Measurements from ENCODE around the gene BAX.

Gene BAX

GRCh38 chr19:48963371-48964204 lies 8.9 kb downstream of the BAX start:
- DNase-seq (ENCODE audit: low read depth) = peak; percentile 60

DNA sequence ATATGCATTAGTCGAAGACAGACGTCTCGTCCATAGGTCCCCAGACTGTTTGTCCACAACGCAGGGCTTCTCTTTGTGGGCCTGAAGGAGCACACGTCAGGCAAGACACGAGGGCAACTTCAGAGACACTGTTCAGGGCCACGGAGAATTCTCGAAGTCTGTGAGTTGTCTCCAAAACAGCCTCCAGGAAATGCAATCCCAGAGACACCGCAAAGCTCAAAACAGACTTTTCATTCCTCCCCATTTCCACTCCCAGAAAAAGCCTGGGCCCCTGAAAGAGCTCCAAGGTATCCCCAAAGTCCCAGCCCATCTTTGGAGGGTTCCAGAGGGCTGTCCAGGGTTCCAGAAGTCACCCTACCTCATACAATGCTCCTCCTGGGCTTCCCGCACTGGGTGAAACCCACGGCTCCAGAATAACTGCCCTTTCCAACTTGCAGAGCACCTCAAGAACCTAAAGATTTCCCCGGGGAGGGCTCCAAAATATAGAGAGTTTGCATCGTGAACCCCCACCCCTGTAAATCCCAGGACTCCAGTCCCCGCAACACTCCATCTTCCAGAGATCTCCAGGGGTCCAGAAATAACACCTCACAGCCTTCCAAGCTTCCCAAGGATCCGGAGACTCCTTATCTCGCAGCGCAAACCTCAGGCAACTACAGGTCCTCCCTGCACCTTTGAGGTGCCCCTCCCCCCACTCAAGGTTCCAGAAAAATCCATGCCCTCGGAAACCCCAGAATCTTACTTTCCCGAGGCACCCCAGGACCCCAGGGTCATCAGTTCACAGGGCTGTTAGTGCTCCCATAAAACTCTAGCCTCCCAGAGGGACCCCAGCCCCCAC lies 9.7 kb downstream of the BAX start:
- DNase-seq (ENCODE audit: low read depth) = no peak

- peak; percentile 87 for DNase-seq (ENCODE audit: low read depth)
Measured at GRCh38 chr19:48965040-48965805, 10.5 kb downstream of the BAX start, which contains the start of gene FTL. FTL (plus strand) TSS chr19:48965309; CDS start chr19:48965508, 199 bp downstream.

GRCh38 chr19:48965806-48966540 lies 11.3 kb downstream of the BAX start:
- DNase-seq (ENCODE audit: low read depth) = peak; percentile 85

GRCh38 chr19:48966541-48967345 lies 12.1 kb downstream of the BAX start:
- no peak for DNase-seq (ENCODE audit: low read depth)

GRCh38 chr19:48967346-48968178 lies 12.9 kb downstream of the BAX start:
- DNase-seq (ENCODE audit: low read depth) = no peak

DNA sequence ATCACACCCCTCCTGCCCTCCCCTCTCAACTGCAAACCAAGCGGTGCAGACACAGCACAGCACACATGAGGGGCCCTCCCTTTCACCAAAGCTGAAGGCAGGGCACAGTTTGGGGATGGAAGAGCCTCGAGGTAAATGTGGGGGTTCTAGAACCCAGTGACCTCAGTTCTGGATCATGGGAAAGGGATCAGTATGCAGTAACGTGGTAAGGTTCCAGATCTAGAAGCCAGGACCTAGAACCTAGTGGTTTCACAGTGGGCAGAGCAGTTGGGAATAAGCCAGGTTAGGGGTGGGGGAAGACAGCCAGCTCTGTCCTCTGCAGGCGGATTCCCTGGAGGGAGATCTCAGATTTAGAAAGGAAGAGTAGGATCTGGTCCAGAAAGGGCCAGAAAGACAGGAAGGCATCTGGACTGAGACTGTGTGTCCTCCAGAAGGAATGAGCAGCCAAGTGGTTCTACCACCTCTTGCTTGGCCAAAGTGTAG lies 13.5 kb downstream of the BAX start:
- DNase-seq (ENCODE audit: low read depth) = no peak

GRCh38 chr19:48968813-48969218 lies 14.1 kb downstream of the BAX start:
- no peak for DNase-seq (ENCODE audit: low read depth)

DNA sequence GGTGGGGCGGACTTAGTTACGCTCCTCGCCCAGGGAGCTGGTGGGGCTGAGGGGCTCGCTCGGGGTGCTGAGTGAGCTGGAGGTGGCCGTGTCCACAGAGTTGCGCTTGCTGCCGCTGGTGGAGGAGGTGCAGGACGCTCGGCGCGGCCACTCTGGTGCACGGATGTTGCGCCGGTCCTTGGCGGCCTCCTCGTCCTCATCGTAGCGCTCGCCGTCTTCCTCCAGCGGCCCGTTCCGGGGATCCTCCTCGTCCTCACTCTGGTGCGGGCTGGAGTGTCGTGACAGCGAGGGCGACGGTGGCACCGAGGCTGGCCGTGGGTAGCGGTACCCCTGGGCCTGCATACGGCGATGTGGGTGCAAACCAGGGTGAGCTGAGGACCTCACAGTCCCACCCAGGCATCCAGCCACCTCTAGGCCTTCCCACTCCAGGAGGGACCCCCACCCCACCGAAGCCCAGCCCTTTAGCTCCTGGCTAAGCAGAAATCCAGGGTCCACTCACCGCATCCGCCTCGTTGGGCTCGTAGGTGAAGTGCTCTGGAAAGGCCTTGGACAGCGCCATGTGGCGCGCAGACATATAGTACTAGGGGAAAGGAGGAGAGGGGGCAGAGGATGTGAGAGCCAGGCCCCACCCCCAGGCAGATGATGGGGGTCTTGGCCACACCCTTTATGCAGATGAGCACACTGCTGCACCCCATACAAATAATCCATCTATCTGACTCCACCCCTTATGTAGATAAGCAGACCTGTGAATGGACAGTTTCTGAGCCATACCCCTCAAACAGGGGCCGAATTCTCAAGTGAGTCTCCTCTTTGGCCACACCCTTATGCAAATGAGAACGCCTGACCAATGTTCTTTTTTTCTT lies 14.8 kb downstream of the BAX start:
- DNase-seq (ENCODE audit: low read depth) = no peak

DNA sequence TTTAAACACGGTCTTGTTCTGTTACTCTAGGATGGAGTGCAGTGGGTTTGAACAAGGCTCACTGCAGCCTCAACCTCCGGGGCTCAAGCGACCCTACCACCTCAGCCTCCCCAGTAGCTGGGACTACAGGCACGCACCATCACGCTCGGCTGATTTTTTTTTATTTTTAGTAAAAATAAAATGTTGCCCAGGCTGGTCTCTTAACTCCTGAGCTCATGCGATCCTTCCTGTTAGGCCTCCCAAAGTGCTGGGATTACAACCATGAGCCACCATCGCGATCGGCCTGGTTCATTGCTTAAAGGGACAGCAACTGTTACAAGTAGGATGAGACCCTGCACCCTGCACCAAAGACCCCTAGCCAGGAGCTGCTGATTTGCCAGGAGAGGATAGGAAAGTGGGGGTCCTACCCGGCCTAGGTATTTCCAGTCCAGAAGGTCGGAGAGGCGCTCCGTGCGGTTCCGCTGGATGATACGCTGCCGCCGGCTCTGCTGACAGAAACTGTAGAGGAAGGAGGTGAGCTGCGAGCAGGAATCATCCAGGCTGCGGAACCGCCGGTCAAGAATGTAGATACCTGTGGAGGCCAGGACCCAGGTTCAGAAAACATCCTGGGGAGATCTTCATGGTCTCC lies 15.6 kb downstream of the BAX start:
- DNase-seq (ENCODE audit: low read depth) = no peak

DNA sequence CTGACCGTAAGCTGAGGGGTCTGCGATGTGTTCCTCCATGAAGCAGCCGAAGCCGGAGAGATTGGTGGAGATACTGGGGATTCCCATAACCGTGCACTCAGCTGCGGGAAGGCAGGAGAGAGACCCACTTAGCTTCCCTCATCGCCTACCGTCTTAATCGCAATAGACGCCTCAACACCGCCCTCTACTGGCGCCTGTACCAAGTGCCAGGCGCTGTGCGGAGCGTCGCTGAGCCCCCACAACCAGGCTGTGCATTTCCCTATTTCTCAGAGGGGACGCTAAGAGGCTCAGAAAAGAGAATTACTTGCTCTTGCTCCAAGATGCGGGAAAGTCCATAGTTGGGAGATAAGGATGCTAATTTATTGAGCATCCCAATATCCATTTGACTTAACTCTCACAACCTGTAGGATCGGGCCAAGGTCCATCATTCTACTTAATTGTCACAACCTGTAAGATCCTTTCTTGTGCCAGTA lies 16.3 kb downstream of the BAX start:
- peak; percentile 75 for DNase-seq (ENCODE audit: low read depth)

- no peak for DNase-seq (ENCODE audit: low read depth)
Measured at GRCh38 chr19:48975947-48976847, 21.5 kb downstream of the BAX start.

- DNase-seq (ENCODE audit: low read depth) = no peak
Measured at GRCh38 chr19:48977061-48977460, 22.4 kb downstream of the BAX start.

DNA sequence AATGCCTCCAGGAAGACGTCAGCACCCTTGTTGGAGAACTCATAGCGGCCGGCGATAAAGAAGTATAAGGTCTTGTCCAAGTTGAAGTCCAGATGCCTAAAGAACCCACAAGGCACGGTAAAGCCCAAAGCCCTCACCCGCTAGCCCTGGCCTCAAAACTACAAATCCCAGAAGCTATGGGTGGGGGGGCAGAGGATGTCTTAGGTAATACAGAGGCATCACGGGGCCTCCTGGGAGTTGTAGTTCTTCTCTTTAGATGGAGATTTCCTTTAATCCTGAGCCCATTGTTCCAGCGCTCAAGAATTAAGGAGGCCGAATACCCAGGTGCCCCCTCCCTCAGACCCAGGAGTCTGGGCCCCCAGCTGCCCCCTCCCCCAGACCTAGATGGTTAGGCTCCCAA lies 27.6 kb downstream of the BAX start:
- DNase-seq (ENCODE audit: low read depth) = no peak

DNA sequence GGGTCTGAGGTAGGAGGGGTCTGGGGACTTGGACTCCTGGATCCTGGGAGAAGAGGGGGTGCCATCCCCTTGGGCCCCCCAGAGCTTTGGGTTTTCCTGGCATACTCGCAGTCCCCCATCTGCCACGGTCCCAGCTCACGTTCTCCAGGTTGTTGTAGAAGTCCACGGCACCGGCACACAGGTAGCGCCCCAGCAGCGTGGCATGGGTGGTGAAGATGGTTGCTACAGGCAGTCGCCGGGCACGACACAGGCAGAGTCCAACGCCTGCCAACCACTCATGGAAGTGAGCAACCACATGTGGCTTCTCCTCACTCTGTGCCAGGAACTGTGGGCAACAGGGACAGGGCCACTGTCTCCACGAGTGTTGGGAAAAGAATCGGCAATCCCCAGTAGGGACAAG lies 31.0 kb downstream of the BAX start:
- DNase-seq (ENCODE audit: low read depth) = no peak

GRCh38 chr19:48986211-48986610 lies 31.5 kb downstream of the BAX start:
- DNase-seq (ENCODE audit: low read depth) = no peak

DNA sequence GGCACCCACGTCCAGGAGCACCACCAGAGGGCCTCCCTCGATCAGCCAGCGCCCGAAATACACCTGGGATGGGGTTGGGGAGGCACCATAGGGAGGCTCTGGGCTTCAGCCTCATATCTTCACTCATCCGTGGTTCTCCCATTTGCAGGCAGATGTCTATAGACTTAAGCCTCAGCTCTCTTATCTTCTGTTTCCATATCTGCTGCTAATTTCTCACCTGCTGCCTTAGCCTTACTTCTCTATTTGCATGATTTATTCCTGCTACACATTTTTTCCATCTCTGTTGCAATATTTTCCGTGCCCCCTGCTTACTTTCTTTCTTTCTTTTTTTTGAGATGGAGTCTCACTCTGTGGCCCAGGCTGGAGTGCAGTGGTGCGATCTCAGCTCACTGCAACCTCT lies 32.6 kb downstream of the BAX start:
- no peak for DNase-seq (ENCODE audit: low read depth)
